ENCODE data around the gene SPEM3.
"Not testable (repeated sequence)": the region's sequence is repeated elsewhere in the genome, so short reads cannot be mapped to it uniquely, and the experiment has no call there.

The SPEM3 gene

GRCh38 chr17:7475764-7476422 lies 47.2 kb downstream of the SPEM3 start:
- no peak for DNase-seq

- DNase-seq = no peak
These were observed 47.8 kb downstream of the SPEM3 start for GRCh38 chr17:7476494-7476893.

DNA sequence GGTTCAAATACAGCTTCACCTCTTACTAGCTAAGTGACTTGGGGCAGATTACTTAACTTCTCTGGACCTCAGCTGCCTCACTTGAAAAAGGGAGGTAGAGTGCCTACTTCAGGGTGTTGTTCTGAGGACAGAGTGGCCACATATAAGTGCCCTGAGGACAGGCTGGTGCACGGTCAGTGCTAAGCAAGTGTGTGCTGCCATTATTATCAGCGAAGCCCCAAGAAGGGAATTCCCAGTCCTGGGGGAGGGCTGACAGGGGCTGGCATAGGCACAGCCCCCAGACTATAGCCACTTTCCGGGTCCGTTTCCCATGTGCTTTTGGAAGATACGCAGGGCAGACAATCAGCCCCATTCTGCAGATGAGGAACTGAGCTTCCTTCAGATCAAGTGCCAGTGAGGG lies 48.3 kb downstream of the SPEM3 start:
- no peak for DNase-seq

GRCh38 chr17:7477392-7478275 lies 49.0 kb downstream of the SPEM3 start:
- no peak for DNase-seq

GRCh38 chr17:7478276-7479212 lies 49.9 kb downstream of the SPEM3 start:
- no peak for DNase-seq

- DNase-seq = peak; percentile 40
These were observed 50.8 kb downstream of the SPEM3 start, which contains the start of gene ZBTB4 for GRCh38 chr17:7479213-7480088. TSS of gene ZBTB4 (minus strand) at chr17:7479631. CDS start at chr17:7466801, 12,830 bp downstream.

DNA sequence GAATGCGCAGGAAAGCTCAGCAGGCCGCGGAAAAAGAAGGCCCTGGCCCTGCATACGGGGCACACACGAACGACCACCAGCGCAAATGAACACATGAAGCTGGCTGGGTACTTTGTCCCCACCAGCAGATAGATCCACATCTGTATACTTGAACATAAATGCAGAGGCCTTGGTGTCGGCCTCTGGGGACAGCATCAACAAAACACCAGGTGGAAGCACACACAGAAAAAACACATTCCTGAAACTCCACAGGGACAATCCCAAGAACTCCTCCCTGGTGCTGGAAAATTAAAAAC lies 51.4 kb downstream of the SPEM3 start:
- DNase-seq = no peak

GRCh38 chr17:7481275-7481674 lies 52.6 kb downstream of the SPEM3 start, which contains the start of gene SLC35G6:
TSS of gene SLC35G6 (plus strand) at chr17:7481446. CDS start at chr17:7481517, 71 bp downstream.
- DNase-seq = not testable (repeated sequence)

GRCh38 chr17:7481842-7482741 lies 53.4 kb downstream of the SPEM3 start:
- DNase-seq = not testable (repeated sequence)
